CD14-positive monocyte (primary cell): ENCODE results near the gene PLEKHA7. TPM values are rescaled to one million over a fixed set of nuclear protein-coding genes. Genes with fewer than 3 reads are reported as not detected.
"Not testable (repeated sequence)": the region's sequence is repeated elsewhere in the genome, so short reads cannot be mapped to it uniquely, and the experiment has no call there.

ENCODE experiments used
- DNase-seq, 3 donors: peaks; one replicate each; pipeline ENCODE4 v3.0.0-alpha.2; 2011 to 2022
- H2AFZ ChIP-seq: 2 replicates; pipeline ENCODE4 v1.6.0; 2012; ENCODE audit warnings: mild to moderate bottlenecking, low read depth, low read length, inconsistent platforms; ENCODE audit not compliant: insufficient read depth, poor library complexity, severe bottlenecking
- H3K27ac ChIP-seq, 2 donors: 1 replicate in 1 of 2; 2 replicates in 1 of 2; pipeline ENCODE4 v1.5.1; 2012 to 2013; ENCODE audit warnings: low read length in 2 of 2, control low read depth in 1 of 2, inconsistent platforms in 1 of 2, low read depth in 1 of 2, mild to moderate bottlenecking in 1 of 2
- H3K27me3 ChIP-seq, 2 donors: one replicate each; pipeline versions ENCODE4 v1.6.0 to v1.6.1; 2011 to 2013; ENCODE audit warnings: low read length in 2 of 2; ENCODE audit not compliant: control insufficient read depth in 2 of 2, insufficient read depth in 2 of 2
- H3K36me3 ChIP-seq, 2 donors: replicated peaks in 1 of 2; 1 replicate in 1 of 2; 2 replicates in 1 of 2; pipeline versions ENCODE4 v1.5.1 to v1.6.1; 2012 to 2013; ENCODE audit warnings: low read length in 2 of 2, control low read depth in 1 of 2, inconsistent platforms in 1 of 2, mild to moderate bottlenecking in 1 of 2; ENCODE audit not compliant: insufficient read depth in 2 of 2, control insufficient read depth in 1 of 2
- H3K4me1 ChIP-seq, 2 donors: 1 replicate in 1 of 2; 2 replicates in 1 of 2; pipeline versions ENCODE4 v1.5.1 to v1.6.1; 2012 to 2013; ENCODE audit warnings: low read length in 2 of 2, control low read depth in 1 of 2, inconsistent platforms in 1 of 2, mild to moderate bottlenecking in 1 of 2, moderate library complexity in 1 of 2; ENCODE audit not compliant: insufficient read depth in 2 of 2, control insufficient read depth in 1 of 2
- H3K4me2 ChIP-seq: replicated peaks from 2 replicates; pipeline ENCODE3; 2012; ENCODE audit warnings: low read length, moderate library complexity, mild to moderate bottlenecking; ENCODE audit not compliant: poor library complexity, severe bottlenecking; ENCODE audit errors: extremely low read depth
- H3K4me3 ChIP-seq, 3 experiments: fragments of 200-600 bp in 1 of 3; sonication (generic) in 1 of 3; replicated peaks in 1 of 3; 1 replicate in 2 of 3; 2 replicates in 1 of 3; pipeline ENCODE4 v1.5.1; 2011 to 2013; ENCODE audit warnings: low read length in 3 of 3, mild to moderate bottlenecking in 3 of 3, control low read depth in 2 of 3, low read depth in 2 of 3, inconsistent platforms in 1 of 3, moderate library complexity in 1 of 3
- H3K79me2 ChIP-seq: 2 replicates; pipeline ENCODE4 v1.6.0; 2012; ENCODE audit warnings: mild to moderate bottlenecking, control low read depth, inconsistent platforms, low read length, moderate library complexity; ENCODE audit not compliant: insufficient read depth
- H3K9ac ChIP-seq: 2 replicates; pipeline ENCODE4 v1.6.0; 2017; ENCODE audit warnings: low read length, mild to moderate bottlenecking; ENCODE audit not compliant: insufficient read depth, poor library complexity, severe bottlenecking
- H3K9me3 ChIP-seq, 2 donors: replicated peaks in 1 of 2; 1 replicate in 1 of 2; 2 replicates in 1 of 2; pipeline versions ENCODE4 v1.5.1 to v1.6.1; 2012 to 2013; ENCODE audit warnings: low read length in 2 of 2, control low read depth in 1 of 2; ENCODE audit not compliant: control insufficient read depth in 1 of 2, insufficient read depth in 1 of 2
- H4K20me1 ChIP-seq: 2 replicates; pipeline ENCODE4 v1.6.0; 2012; ENCODE audit warnings: mild to moderate bottlenecking, low read length, control low read depth, moderate library complexity; ENCODE audit not compliant: insufficient read depth
- H3K27ac Mint-ChIP-seq, 7 donors: one replicate each; pipeline ENCODE4 v1.8.0; 2020; ENCODE audit warnings: mild to moderate bottlenecking in 7 of 7, mixed read lengths in 7 of 7, moderate library complexity in 6 of 7, inconsistent platforms in 2 of 7
- H3K27me3 Mint-ChIP-seq, 3 donors: one replicate each; pipeline ENCODE4 v1.8.0; 2021 to 2022; ENCODE audit warnings: low read depth in 3 of 3, mild to moderate bottlenecking in 3 of 3, mixed read lengths in 3 of 3, moderate library complexity in 3 of 3, inconsistent platforms in 1 of 3
- H3K36me3 Mint-ChIP-seq, 2 donors: one replicate each; pipeline ENCODE4 v1.8.0; 2020; ENCODE audit warnings: mixed read lengths in 2 of 2, inconsistent platforms in 1 of 2, mild to moderate bottlenecking in 1 of 2
- H3K4me1 Mint-ChIP-seq: one replicate; pipeline ENCODE4 v1.8.0; 2020; ENCODE audit warnings: mild to moderate bottlenecking, mixed read lengths
- H3K4me3 Mint-ChIP-seq, 2 donors: one replicate each; pipeline ENCODE4 v1.8.0; 2020; ENCODE audit warnings: mild to moderate bottlenecking in 2 of 2, mixed read lengths in 2 of 2, moderate library complexity in 1 of 2
- H3K9me3 Mint-ChIP-seq, 7 donors: one replicate each; pipeline ENCODE4 v1.8.0; 2020 to 2022; ENCODE audit warnings: mixed read lengths in 7 of 7, mild to moderate bottlenecking in 6 of 7, moderate library complexity in 6 of 7, inconsistent platforms in 2 of 7
- whole genome bisulfite sequencing: methylation state at CpG from one replicate; pipeline ENCODE4 v1.1.5; 2013; ENCODE audit warnings: missing lambda C conversion rate; ENCODE audit not compliant: insufficient coverage; 5-methylcytosine and 5-hydroxymethylcytosine counted together
- intact Hi-C, 2 donors: fragments of 100-400 bp; cut with micrococcal nuclease; formaldehyde crosslinking; loops; one replicate each; pipeline versions ENCODE4 v1.15.0 to v1.15.1; 2023
- polyA plus RNA-seq, 3 donors: library from polyadenylated mRNA; depleted of rRNA in 1 of 3; unstranded in 2 of 3; stranded (reverse) in 1 of 3; fragments of 300-500 nt in 2 of 3; fragments of >200 nt in 1 of 3; fragmentation: Illumina TruSeq in 2 of 3; gene quantifications; 1 replicate in 2 of 3; 2 replicates in 1 of 3; pipeline ENCODE4 v1.2.3, GENCODE V29; 2012 to 2021
- TF ChIP-seq, protein P1 (sequence below): fragments of 200-600 bp; IDR thresholded peaks from one replicate; pipeline ENCODE4 v1.8.0; 2022; ENCODE audit warnings: antibody characterized with exemption, mild to moderate bottlenecking

Gene PLEKHA7
- polyA plus RNA-seq, 3 donors = 0.05 to 0.92 (median 0.22) TPM

DNA sequence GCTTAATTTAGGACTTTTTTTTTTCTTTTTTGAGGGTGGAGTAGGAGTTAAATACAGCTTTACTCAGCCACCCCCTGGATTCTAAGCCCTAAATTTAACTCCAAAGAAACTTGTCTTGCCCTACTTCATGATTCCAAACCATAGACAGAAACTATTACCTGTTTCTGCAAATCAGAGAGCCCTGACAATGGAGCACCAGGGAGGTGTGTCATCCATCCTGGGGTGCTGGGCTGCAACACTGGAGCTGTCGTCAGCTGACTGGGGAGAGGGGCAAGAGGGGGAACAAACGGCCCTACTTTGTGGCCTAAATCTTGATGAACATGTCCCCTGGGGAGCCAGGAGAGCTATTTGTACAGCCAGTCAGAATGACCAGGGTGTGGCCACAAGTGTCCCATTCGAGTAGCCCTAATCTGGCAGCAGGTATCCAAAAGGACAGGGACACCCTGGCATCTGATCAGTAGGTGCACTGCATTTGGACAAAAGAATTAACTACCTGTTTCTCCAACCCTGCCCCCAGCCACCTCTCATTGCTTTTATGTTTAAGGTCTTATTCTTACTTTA lies 50.8 kb downstream of the PLEKHA7 start:
- Histone ChIP-seq H3K4me2 (no peak overlapping the region), H3K27ac (no peak overlapping the region), H3K9ac (no peak overlapping the region), H3K79me2 (no peaks in the 10 kb centered on the region), H3K9me3 (no peaks in the 10 kb centered on the region), H3K36me3 (no peaks in the 10 kb centered on the region), H3K4me3 (no peak overlapping the region), H2AFZ (no peak overlapping the region), H3K27me3 (no peaks in the 10 kb centered on the region), H3K4me1 (no peaks in the 10 kb centered on the region), H4K20me1 (no peaks in the 10 kb centered on the region)
- H3K4me3 Mint-ChIP-seq = no peak overlapping the region
- TF ChIP-seq, protein P1, sequence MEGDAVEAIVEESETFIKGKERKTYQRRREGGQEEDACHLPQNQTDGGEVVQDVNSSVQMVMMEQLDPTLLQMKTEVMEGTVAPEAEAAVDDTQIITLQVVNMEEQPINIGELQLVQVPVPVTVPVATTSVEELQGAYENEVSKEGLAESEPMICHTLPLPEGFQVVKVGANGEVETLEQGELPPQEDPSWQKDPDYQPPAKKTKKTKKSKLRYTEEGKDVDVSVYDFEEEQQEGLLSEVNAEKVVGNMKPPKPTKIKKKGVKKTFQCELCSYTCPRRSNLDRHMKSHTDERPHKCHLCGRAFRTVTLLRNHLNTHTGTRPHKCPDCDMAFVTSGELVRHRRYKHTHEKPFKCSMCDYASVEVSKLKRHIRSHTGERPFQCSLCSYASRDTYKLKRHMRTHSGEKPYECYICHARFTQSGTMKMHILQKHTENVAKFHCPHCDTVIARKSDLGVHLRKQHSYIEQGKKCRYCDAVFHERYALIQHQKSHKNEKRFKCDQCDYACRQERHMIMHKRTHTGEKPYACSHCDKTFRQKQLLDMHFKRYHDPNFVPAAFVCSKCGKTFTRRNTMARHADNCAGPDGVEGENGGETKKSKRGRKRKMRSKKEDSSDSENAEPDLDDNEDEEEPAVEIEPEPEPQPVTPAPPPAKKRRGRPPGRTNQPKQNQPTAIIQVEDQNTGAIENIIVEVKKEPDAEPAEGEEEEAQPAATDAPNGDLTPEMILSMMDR = no peak
- no peak for DNase-seq
- intact Hi-C loops = no loop called here
- H3K36me3 Mint-ChIP-seq = no peaks in the 10 kb centered on the region
- no peaks in the 10 kb centered on the region for H3K9me3 Mint-ChIP-seq
- H3K27ac Mint-ChIP-seq = no peak overlapping the region
- H3K4me1 Mint-ChIP-seq = no peaks in the 10 kb centered on the region
- peaks cover 1 to 8% (median 2%) of the 10 kb centered on the region in 3 donors for H3K27me3 Mint-ChIP-seq
- 78% methylated on average over 3 of the region's 3 CpGs for WGBS

- H3K9me3 Mint-ChIP-seq, H4K20me1 ChIP-seq, intact Hi-C loops: not testable (repeated sequence)
Observed at GRCh38 chr11:16962589-16962988, 51.6 kb downstream of the PLEKHA7 start.

More at GRCh38 chr11:16962589-16962988, 51.6 kb downstream of the PLEKHA7 start:
- not testable (repeated sequence) for H3K4me3 Mint-ChIP-seq, H3K27me3 ChIP-seq, H3K36me3 Mint-ChIP-seq, H3K4me1 Mint-ChIP-seq, H2AFZ ChIP-seq, H3K4me3 ChIP-seq, H3K4me1 ChIP-seq, H3K27me3 Mint-ChIP-seq, H3K79me2 ChIP-seq, H3K9ac ChIP-seq, DNase-seq, H3K27ac ChIP-seq, H3K36me3 ChIP-seq, H3K4me2 ChIP-seq, H3K9me3 ChIP-seq
- peak overlapping the region in 1 of 7 donors; percentile 52 for H3K27ac Mint-ChIP-seq
